OCI-LY7 (cell line): Measurements from ENCODE around the gene AP4S1. TPM values are rescaled to one million over a fixed set of nuclear protein-coding genes. Genes with fewer than 3 reads are reported as not detected.
"Not testable (repeated sequence)": the region's sequence is repeated elsewhere in the genome, so short reads cannot be mapped to it uniquely, and the experiment has no call there.

Source experiments
- BruUV-seq: library from RNA; stranded (reverse); fragments of 400-500 nt; replicated peaks from 2 replicates; lab custom pipeline; 2021; lab: Mats Ljungman, UMichigan
- CTCF ChIA-PET: fragments of 300-600 bp; sonication (Branson Sonifier 250); formaldehyde crosslinking; loops from one replicate; lab custom pipeline; 2022; ENCODE audit warnings: antibody characterized with exemption; ENCODE audit not compliant: unreplicated experiment; lab: Charles Lee
- POLR2A ChIA-PET: fragments of 300-600 bp; sonication (Branson Sonifier 250); formaldehyde crosslinking; loops from one replicate; lab custom pipeline; 2022; ENCODE audit warnings: antibody characterized with exemption; lab: Charles Lee
- DNase-seq: peaks from one replicate; pipeline ENCODE4 v3.0.0-alpha.2; 2015; ENCODE audit warnings: low spot score
- H2AFZ ChIP-seq: fragments of 200-600 bp; sonication (generic), shearing (Covaris generic); 2 replicates; pipeline ENCODE4 v1.6.1; 2014; ENCODE audit warnings: mild to moderate bottlenecking, antibody characterized with exemption, low read length, moderate library complexity
- H3K27ac ChIP-seq: fragments of 200-600 bp; sonication (generic); 2 replicates; pipeline ENCODE4 v1.5.1; 2014; ENCODE audit warnings: mixed run types, low read depth, mild to moderate bottlenecking, moderate library complexity, low read length, inconsistent platforms; ENCODE audit not compliant: poor library complexity, severe bottlenecking
- H3K36me3 ChIP-seq: fragments of 200-600 bp; sonication (generic); 2 replicates; pipeline ENCODE4 v1.6.1; 2014; ENCODE audit warnings: mild to moderate bottlenecking, antibody characterized with exemption, low read length, moderate library complexity, mixed read lengths; ENCODE audit not compliant: insufficient read depth
- H3K4me1 ChIP-seq: fragments of 200-600 bp; sonication (generic); 2 replicates; pipeline ENCODE4 v1.5.1; 2014; ENCODE audit warnings: mild to moderate bottlenecking, low read length; ENCODE audit not compliant: insufficient read depth, poor library complexity, severe bottlenecking
- H3K4me2 ChIP-seq: fragments of 200-600 bp; sonication (generic); 2 replicates; pipeline ENCODE4 v1.6.1; 2014; ENCODE audit warnings: mild to moderate bottlenecking, low read length
- H3K4me3 ChIP-seq: fragments of 200-600 bp; sonication (generic); 2 replicates; pipeline ENCODE4 v1.5.1; 2014; ENCODE audit warnings: mild to moderate bottlenecking, low read depth, low read length; ENCODE audit not compliant: poor library complexity, severe bottlenecking
- H3K79me2 ChIP-seq: fragments of 200-600 bp; sonication (generic); 2 replicates; pipeline ENCODE4 v1.6.1; 2016; ENCODE audit warnings: low read depth, mild to moderate bottlenecking, low read length, moderate library complexity, mixed read lengths; ENCODE audit not compliant: insufficient read depth
- H3K9me2 ChIP-seq: fragments of 200-600 bp; sonication (generic); 2 replicates; pipeline ENCODE4 v1.6.1; 2016; ENCODE audit warnings: mild to moderate bottlenecking, low read length, mixed read lengths; ENCODE audit not compliant: insufficient read depth
- H3K9me3 ChIP-seq: fragments of 200-600 bp; sonication (generic); 2 replicates; pipeline ENCODE4 v1.6.1; 2014; ENCODE audit warnings: mild to moderate bottlenecking, mixed run types, low read length, mixed read lengths
- H4K20me1 ChIP-seq: fragments of 200-600 bp; sonication (generic); 2 replicates; pipeline ENCODE4 v1.6.1; 2014; ENCODE audit warnings: mild to moderate bottlenecking, antibody characterized with exemption, low read length, moderate library complexity, mixed read lengths; ENCODE audit not compliant: insufficient read depth
- EZH2phosphoT487 ChIP-seq: fragments of 200-600 bp; sonication (generic); IDR thresholded peaks from 2 replicates; pipeline ENCODE4 v1.6.1; 2018; ENCODE audit warnings: low read depth, borderline replicate concordance, mild to moderate bottlenecking, mixed run types, antibody characterized with exemption, low read length, moderate library complexity, mixed read lengths
- intact Hi-C: fragments of 100-400 bp; cut with micrococcal nuclease; formaldehyde crosslinking; loops from one replicate; pipeline ENCODE4 v1.10.0; 2022; ENCODE audit not compliant: unreplicated experiment
- total RNA-seq, 2 experiments: library from RNA; depleted of rRNA in 1 of 2; stranded (reverse); fragments of >200 nt in 1 of 2; shearing (Covaris generic) in 1 of 2; gene quantifications; 2 replicates each; pipeline ENCODE4 v1.2.3, GENCODE V29; 2014 to 2022
- TF ChIP-seq, protein P1 (sequence below): fragments of 200-600 bp; sonication (generic); conservative IDR thresholded peaks from 2 replicates; pipeline ENCODE4 v1.5.1; 2014; ENCODE audit warnings: mild to moderate bottlenecking, antibody characterized with exemption, low read length, moderate library complexity, mixed read lengths

The AP4S1 gene
- total RNA-seq, 2 experiments from 2014 or later: 7.6 to 10.4 TPM

DNA sequence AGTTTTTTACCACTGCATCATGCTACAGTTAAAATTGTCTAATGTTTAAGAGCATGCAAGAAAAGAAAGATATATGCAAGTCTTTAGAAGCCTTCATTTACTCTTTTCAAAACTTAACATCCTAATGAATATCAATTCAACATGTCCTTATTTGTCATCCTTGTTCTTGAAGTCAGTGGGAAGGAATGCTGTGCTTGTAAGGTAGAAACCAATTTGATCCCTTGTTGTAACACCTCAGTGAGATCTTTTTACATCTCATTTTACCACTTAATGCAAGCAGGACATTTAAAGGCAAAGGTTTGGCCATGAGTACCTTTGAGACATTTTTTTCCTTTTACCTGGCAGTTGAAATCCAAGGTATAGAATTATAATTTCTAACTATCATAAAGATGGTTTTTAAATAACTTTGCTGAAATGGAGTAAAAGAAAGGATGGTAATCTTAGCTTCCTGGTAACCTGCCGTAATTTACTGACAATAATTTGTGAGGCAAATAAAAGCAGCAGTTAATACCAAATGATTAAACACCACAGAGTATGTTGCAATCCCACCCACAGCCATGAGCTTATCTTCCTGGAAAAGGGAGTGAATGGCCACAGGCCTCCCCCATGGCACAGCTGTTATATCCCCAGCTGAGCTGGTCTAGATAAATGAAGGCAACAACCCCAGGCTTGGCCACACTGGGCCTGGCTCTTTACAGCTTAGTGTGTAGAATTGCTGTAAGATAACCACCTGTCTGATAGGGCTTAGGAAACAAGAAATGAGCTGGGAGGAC, 33.9 kb downstream of the AP4S1 start:
- TF ChIP-seq, protein P1, sequence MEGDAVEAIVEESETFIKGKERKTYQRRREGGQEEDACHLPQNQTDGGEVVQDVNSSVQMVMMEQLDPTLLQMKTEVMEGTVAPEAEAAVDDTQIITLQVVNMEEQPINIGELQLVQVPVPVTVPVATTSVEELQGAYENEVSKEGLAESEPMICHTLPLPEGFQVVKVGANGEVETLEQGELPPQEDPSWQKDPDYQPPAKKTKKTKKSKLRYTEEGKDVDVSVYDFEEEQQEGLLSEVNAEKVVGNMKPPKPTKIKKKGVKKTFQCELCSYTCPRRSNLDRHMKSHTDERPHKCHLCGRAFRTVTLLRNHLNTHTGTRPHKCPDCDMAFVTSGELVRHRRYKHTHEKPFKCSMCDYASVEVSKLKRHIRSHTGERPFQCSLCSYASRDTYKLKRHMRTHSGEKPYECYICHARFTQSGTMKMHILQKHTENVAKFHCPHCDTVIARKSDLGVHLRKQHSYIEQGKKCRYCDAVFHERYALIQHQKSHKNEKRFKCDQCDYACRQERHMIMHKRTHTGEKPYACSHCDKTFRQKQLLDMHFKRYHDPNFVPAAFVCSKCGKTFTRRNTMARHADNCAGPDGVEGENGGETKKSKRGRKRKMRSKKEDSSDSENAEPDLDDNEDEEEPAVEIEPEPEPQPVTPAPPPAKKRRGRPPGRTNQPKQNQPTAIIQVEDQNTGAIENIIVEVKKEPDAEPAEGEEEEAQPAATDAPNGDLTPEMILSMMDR: no peak
- no peak for TF ChIP-seq EZH2phosphoT487
- Histone ChIP-seq H3K9me2 (no peaks in the 10 kb centered on the region), H2AFZ (no peak overlapping the region; the same call in 1 of the 2 replicates), H3K79me2 (no peaks in the 10 kb centered on the region), H3K27ac (no peak overlapping the region), H3K4me1 (peaks cover 12% of the 10 kb centered on the region), H3K9me3 (no peaks in the 10 kb centered on the region), H3K4me2 (0 out of 2 replicates have a peak overlapping the region, but pooled peaks have one; percentile 26), H4K20me1 (no peaks in the 10 kb centered on the region), H3K36me3 (no peaks in the 10 kb centered on the region), H3K4me3 (no peak overlapping the region)
- ChIA-PET POLR2A (interaction anchor here (1.4 to 1.5 kb wide), 2 partner anchors 23 to 33 kb away, joined by 4 to 6 read pairs; partner anchors contain the start of gene STRN3), CTCF (no interaction called here)
- no TSS peak for BruUV-seq
- DNase-seq: no peak
- intact Hi-C loops: no loop called here

GRCh38 chr14:31060253-31060875, 34.9 kb downstream of the AP4S1 start:
- no peak overlapping the region for H2AFZ ChIP-seq
- ChIA-PET POLR2A (interaction anchor here (0.7 to 1.4 kb wide), 2 partner anchors 34 to 46 kb away, joined by 3 to 6 read pairs; partner anchors contain the start of gene STRN3), CTCF (no interaction called here)
- H3K4me3 ChIP-seq: no peak overlapping the region
- no peak overlapping the region for H3K4me2 ChIP-seq
- no peak for DNase-seq
- no peaks in the 10 kb centered on the region for H4K20me1 ChIP-seq
- no peaks in the 10 kb centered on the region for H3K9me2 ChIP-seq
- TF ChIP-seq EZH2phosphoT487: no peak
- TF ChIP-seq, protein P1: no peak
- intact Hi-C loops: no loop called here
- H3K79me2 ChIP-seq: no peaks in the 10 kb centered on the region
- peaks cover 12% of the 10 kb centered on the region for H3K4me1 ChIP-seq
- no peak overlapping the region for H3K27ac ChIP-seq
- no peaks in the 10 kb centered on the region for H3K36me3 ChIP-seq
- H3K9me3 ChIP-seq: no peaks in the 10 kb centered on the region
- BruUV-seq: no TSS peak

DNA sequence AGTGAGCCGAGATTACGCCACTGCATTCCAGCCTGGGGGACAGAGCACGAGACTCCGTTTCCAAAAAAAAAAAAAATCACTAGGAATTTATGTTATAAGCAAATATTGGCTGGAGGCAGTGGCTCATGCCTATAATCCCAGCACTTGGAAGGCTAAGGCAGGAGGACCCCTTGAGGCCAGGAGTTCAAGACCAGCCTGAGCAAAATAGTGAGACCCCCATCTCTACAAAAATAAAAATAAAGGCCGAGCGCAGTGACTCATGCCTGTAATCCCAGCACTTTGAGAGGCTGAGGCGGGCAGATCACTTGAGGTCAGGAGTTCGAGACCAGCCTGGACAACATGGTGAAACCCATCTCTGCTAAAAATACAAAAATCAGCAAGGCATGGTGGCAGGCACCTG, 37.5 kb downstream of the AP4S1 start:
- POLR2A ChIA-PET, BruUV-seq, H2AFZ ChIP-seq, DNase-seq, H3K9me2 ChIP-seq, H3K27ac ChIP-seq, H3K4me3 ChIP-seq, H3K4me2 ChIP-seq, CTCF ChIA-PET, H3K79me2 ChIP-seq, H3K9me3 ChIP-seq, H3K36me3 ChIP-seq, H4K20me1 ChIP-seq, intact Hi-C loops: not testable (repeated sequence)
- peaks cover 12% of the 10 kb centered on the region for H3K4me1 ChIP-seq
